IMR-90 (cell line): Measurements from ENCODE around the gene MYT1. TPM values are rescaled to one million over a fixed set of nuclear protein-coding genes. Genes with fewer than 3 reads are reported as not detected.

ENCODE experiments used
- ATAC-seq: fragments of 200-7000 bp; cut with Tn5 transposase; 2 replicates; pipeline ENCODE4 v1.9.1; 2020; ENCODE audit warnings: low read depth, mild to moderate bottlenecking, moderate library complexity
- BruUV-seq: library from RNA; stranded (reverse); fragments of 400-500 nt; replicated peaks from 2 replicates; lab custom pipeline; 2021; lab: Mats Ljungman, UMichigan
- CTCF ChIA-PET: fragments of 300-600 bp; formaldehyde crosslinking; extraction: SDS; loops from one replicate; lab custom pipeline; 2021; ENCODE audit warnings: antibody characterized with exemption; lab: Yijun Ruan, JAX
- POLR2A ChIA-PET: fragments of 300-600 bp; sonication (Branson Sonifier 250); formaldehyde crosslinking; loops from one replicate; lab custom pipeline; 2022; ENCODE audit warnings: antibody characterized with exemption; ENCODE audit not compliant: unreplicated experiment; lab: Charles Lee
- DNase-seq: peaks from one replicate; pipeline ENCODE4 v3.0.0; 2013
- H2AFZ ChIP-seq: replicated peaks from 2 replicates; pipeline ENCODE3; 2013; ENCODE audit warnings: low read length, mild to moderate bottlenecking; ENCODE audit not compliant: poor library complexity
- H2AK5ac ChIP-seq: 2 replicates; pipeline ENCODE4 v1.6.1; 2013; ENCODE audit warnings: low read depth, low read length, inconsistent platforms
- H2AK9ac ChIP-seq: replicated peaks from 2 replicates; pipeline ENCODE3; 2013; ENCODE audit warnings: mild to moderate bottlenecking, low read depth, low read length, moderate library complexity; ENCODE audit not compliant: poor library complexity
- H2BK120ac ChIP-seq: 2 replicates; pipeline ENCODE4 v1.6.1; 2013; ENCODE audit warnings: low read depth, low read length, inconsistent platforms
- H2BK15ac ChIP-seq: 3 replicates; pipeline ENCODE4 v1.6.1; 2013; ENCODE audit warnings: low read depth, low read length, inconsistent platforms
- H2BK20ac ChIP-seq: 2 replicates; pipeline ENCODE4 v1.6.1; 2013; ENCODE audit warnings: low read depth, mild to moderate bottlenecking, inconsistent platforms, low read length, moderate library complexity
- H2BK5ac ChIP-seq: 2 replicates; pipeline ENCODE4 v1.6.1; 2013; ENCODE audit warnings: mild to moderate bottlenecking, low read depth, low read length, inconsistent platforms; ENCODE audit not compliant: poor library complexity, severe bottlenecking
- H3K14ac ChIP-seq: replicated peaks from 2 replicates; pipeline ENCODE4 v1.6.1; 2013; ENCODE audit warnings: low read depth, low read length, inconsistent platforms
- H3K18ac ChIP-seq: 2 replicates; pipeline ENCODE4 v1.6.1; 2013; ENCODE audit warnings: low read depth, low read length, control low read depth
- H3K23ac ChIP-seq: 2 replicates; pipeline ENCODE4 v1.6.1; 2013; ENCODE audit warnings: low read depth, low read length, inconsistent platforms
- H3K27ac ChIP-seq: 2 replicates; pipeline ENCODE4 v1.5.1; 2013; ENCODE audit warnings: mild to moderate bottlenecking, control low read depth, low read length; ENCODE audit not compliant: insufficient read depth
- H3K27me3 ChIP-seq: 2 replicates; pipeline ENCODE4 v1.6.1; 2013; ENCODE audit warnings: low read length; ENCODE audit not compliant: control insufficient read depth, insufficient read depth
- H3K36me3 ChIP-seq: 2 replicates; pipeline ENCODE4 v1.6.1; 2013; ENCODE audit warnings: low read length, mixed read lengths; ENCODE audit not compliant: control insufficient read depth, insufficient read depth
- H3K4ac ChIP-seq: 2 replicates; pipeline ENCODE4 v1.6.1; 2013; ENCODE audit warnings: low read depth, low read length, inconsistent platforms
- H3K4me1 ChIP-seq: 2 replicates; pipeline ENCODE4 v1.6.1; 2013; ENCODE audit warnings: low read length, mixed read lengths; ENCODE audit not compliant: control insufficient read depth, insufficient read depth
- H3K4me2 ChIP-seq: 2 replicates; pipeline ENCODE4 v1.6.1; 2013; ENCODE audit warnings: low read depth, mild to moderate bottlenecking, control low read depth, low read length, moderate library complexity
- H3K4me3 ChIP-seq: 2 replicates; pipeline ENCODE4 v1.5.1; 2013; ENCODE audit warnings: low read depth, mild to moderate bottlenecking, control low read depth, low read length, moderate library complexity; ENCODE audit not compliant: insufficient read depth
- H3K56ac ChIP-seq: 2 replicates; pipeline ENCODE4 v1.6.1; 2013; ENCODE audit warnings: low read length, inconsistent platforms; ENCODE audit not compliant: insufficient read depth; ENCODE audit errors: extremely low read depth
- H3K79me1 ChIP-seq, 2 experiments: 2 replicates each; pipeline ENCODE4 v1.6.1; 2013; ENCODE audit warnings: low read length in 2 of 2, inconsistent platforms in 1 of 2, low read depth in 1 of 2
- H3K9ac ChIP-seq: 2 replicates; pipeline ENCODE4 v1.6.1; 2013; ENCODE audit warnings: low read depth, low read length, control low read depth
- H3K9me1 ChIP-seq: 2 replicates; pipeline ENCODE4 v1.6.1; 2013; ENCODE audit warnings: low read length, inconsistent platforms; ENCODE audit not compliant: insufficient read depth
- H3K9me3 ChIP-seq: 2 replicates; pipeline ENCODE4 v1.6.1; 2013; ENCODE audit warnings: low read length; ENCODE audit not compliant: control insufficient read depth, insufficient read depth
- H4K20me1 ChIP-seq: 2 replicates; pipeline ENCODE4 v1.6.1; 2013; ENCODE audit warnings: low read length, inconsistent platforms; ENCODE audit not compliant: insufficient read depth
- H4K5ac ChIP-seq: 2 replicates; pipeline ENCODE4 v1.6.1; 2013; ENCODE audit warnings: mild to moderate bottlenecking, low read depth, low read length, control low read depth
- H4K8ac ChIP-seq, 2 experiments: 2 replicates each; pipeline ENCODE4 v1.6.1; 2013; ENCODE audit warnings: low read depth in 2 of 2, low read length in 2 of 2, control low read depth in 1 of 2, inconsistent platforms in 1 of 2
- H4K91ac ChIP-seq: 2 replicates; pipeline ENCODE4 v1.6.1; 2013; ENCODE audit warnings: low read depth, low read length, inconsistent platforms; ENCODE audit not compliant: insufficient read depth
- CEBPB ChIP-seq: IDR thresholded peaks from 2 replicates; pipeline ENCODE4 v1.6.1; 2012; ENCODE audit warnings: low read depth, low read length, improper control_type of control experiment
- CHD1 ChIP-seq: IDR thresholded peaks from 2 replicates; pipeline ENCODE4 v1.6.1; 2012; ENCODE audit warnings: low read depth, low read length, improper control_type of control experiment
- FOS ChIP-seq: fragments of 150-350 bp; IDR thresholded peaks from 2 replicates; pipeline ENCODE4 v1.6.1; 2016; ENCODE audit warnings: low read depth, low read length
- NFE2L2 ChIP-seq: fragments of 150-350 bp; IDR thresholded peaks from 2 replicates; pipeline ENCODE4 v1.6.1; 2016; ENCODE audit warnings: low read depth, mild to moderate bottlenecking, low read length
- RAD21 ChIP-seq: IDR thresholded peaks from 2 replicates; pipeline ENCODE4 v1.6.1; 2012; ENCODE audit warnings: low read length, improper control_type of control experiment
- RFX5 ChIP-seq: IDR thresholded peaks from 2 replicates; pipeline ENCODE4 v1.8.0; 2012; ENCODE audit warnings: low read depth, mild to moderate bottlenecking, low read length, moderate library complexity
- WGBS, 2 experiments: methylation state at CpG; one replicate each; pipeline versions ENCODE4 v1.1.5 to v1.1.7; 2013; ENCODE audit warnings: missing lambda C conversion rate in 2 of 2; ENCODE audit not compliant: insufficient read length in 1 of 2; ENCODE audit errors: extremely low coverage in 2 of 2; 5-methylcytosine and 5-hydroxymethylcytosine counted together
- dilution Hi-C: fragments of 300-500 bp; cut with HindIII; formaldehyde crosslinking; loops from one replicate; pipeline ENCODE4 v1.14.3; 2018; ENCODE audit warnings: low sequenced_read_pairs; ENCODE audit not compliant: unreplicated experiment
- in situ Hi-C: fragments of 300-500 bp; cut with MboI; formaldehyde crosslinking; loops from 3 replicates; pipeline ENCODE4 v1.14.3; 2019; ENCODE audit warnings: low sequenced_read_pairs, inconsistent platforms, mixed read lengths
- intact Hi-C: fragments of 100-400 bp; cut with micrococcal nuclease; formaldehyde crosslinking; loops from 2 replicates; pipeline ENCODE4 v1.10.0; 2022
- polyA plus RNA-seq, 3 experiments: library from polyadenylated mRNA; depleted of rRNA; stranded (reverse); fragments of >200 nt; gene quantifications; 2 replicates each; pipeline ENCODE4 v1.2.3, GENCODE V29; 2012; ENCODE audit warnings: low replicate concordance in 1 of 3
- total RNA-seq: library from RNA; depleted of rRNA; stranded (reverse); fragments of >200 nt; gene quantifications from 2 replicates; pipeline ENCODE4 v1.2.3, GENCODE V29; 2012

MYT1 gene
- total and polyA plus RNA-seq, 2 of the 4 experiments (the other 2 are of a cell fraction), result not detected

DNA sequence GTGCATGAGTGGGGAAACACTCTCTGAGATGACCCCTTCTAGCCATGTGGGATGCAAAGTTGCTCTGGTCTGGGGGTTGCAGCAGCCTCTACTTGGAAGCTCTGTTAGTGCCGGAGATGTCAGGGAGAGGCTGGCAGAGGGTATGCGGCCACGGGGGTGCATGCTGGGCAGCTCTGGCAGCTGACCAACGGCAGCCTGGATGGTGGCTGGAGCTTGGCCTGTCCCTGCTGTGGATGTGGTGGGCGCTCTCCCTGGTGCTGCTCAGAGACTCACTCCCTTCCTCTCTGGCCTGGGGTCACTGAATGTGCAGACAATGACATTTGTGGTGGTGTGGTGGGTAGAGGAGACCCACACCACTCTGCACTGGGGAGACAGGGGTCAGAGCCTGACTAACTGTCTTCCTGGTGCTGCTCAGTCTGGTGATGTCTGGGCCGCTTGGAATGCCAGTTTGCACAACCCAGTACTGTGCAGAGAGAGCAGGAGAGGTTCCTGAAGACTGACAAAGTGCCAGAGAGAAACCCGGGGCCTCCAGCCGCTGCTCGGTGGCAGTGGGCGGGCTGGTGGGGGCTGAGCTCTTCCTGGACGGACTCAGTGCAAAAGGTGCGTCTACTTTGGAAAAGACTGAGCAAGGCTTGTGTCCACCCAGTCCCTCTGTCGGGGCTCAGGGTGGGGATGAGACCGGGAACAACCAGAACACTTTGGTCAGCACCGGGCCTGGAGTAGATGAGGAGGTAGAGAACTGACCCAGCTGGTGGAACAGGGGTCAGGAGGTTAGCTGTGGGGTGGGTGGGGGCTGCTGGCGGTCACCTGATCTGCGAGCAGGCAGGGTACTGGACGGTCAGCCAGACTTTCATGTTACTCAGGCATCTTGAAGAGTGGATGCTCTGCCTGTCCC lies 2.7 kb downstream of the MYT1 start:
- no peak overlapping the region for H3K56ac ChIP-seq
- intact Hi-C loops (no loop called here), in situ Hi-C loops (no loop called here), dilution Hi-C loops (no loop called here)
- no peak overlapping the region for H3K4me3 ChIP-seq
- H4K91ac ChIP-seq, result no peak overlapping the region
- H2AK9ac ChIP-seq, result no peak overlapping the region
- no peaks in the 10 kb centered on the region for H4K20me1 ChIP-seq
- no peak overlapping the region for H2BK15ac ChIP-seq
- H3K4me1 ChIP-seq, result no peaks in the 10 kb centered on the region
- no peak overlapping the region for H4K5ac ChIP-seq
- 42% methylated on average over 9 of the region's 18 CpGs; no CpG with 5 or more reads in 1 of the 2 experiments for WGBS, 2 experiments
- BruUV-seq, result no TSS peak
- no peaks in the 10 kb centered on the region; the same call in 1 of the 2 replicates for H3K9me3 ChIP-seq
- H3K9ac ChIP-seq, result no peak overlapping the region
- no peak overlapping the region for H2BK20ac ChIP-seq
- H3K27me3 ChIP-seq, result peaks cover 67% of the 10 kb centered on the region
- H3K9me1 ChIP-seq, result no peaks in the 10 kb centered on the region
- no peaks in the 10 kb centered on the region for H3K79me1 ChIP-seq
- no peak overlapping the region for H3K4ac ChIP-seq
- ChIA-PET POLR2A (no interaction called here), CTCF (no interaction called here)
- H3K18ac ChIP-seq, result no peak overlapping the region
- peak; percentile 45; the same call in 1 of the 2 replicates for ATAC-seq
- H3K23ac ChIP-seq, result no peak overlapping the region
- no peak overlapping the region for H2BK120ac ChIP-seq
- H2AK5ac ChIP-seq, result no peak overlapping the region
- H2BK5ac ChIP-seq, result no peak overlapping the region
- no peak overlapping the region for H2AFZ ChIP-seq
- no peak overlapping the region for H4K8ac ChIP-seq
- DNase-seq, result no peak
- no peak overlapping the region for H3K4me2 ChIP-seq
- H3K27ac ChIP-seq, result no peak overlapping the region
- no peak overlapping the region for H3K14ac ChIP-seq
- H3K36me3 ChIP-seq, result no peaks in the 10 kb centered on the region
- TF ChIP-seq FOS (no peak), CEBPB (no peak), RFX5 (no peak), RAD21 (no peak), CHD1 (no peak), NFE2L2 (no peak)
